ENCODE results near the gene NRCAM.

NRCAM gene

DNA sequence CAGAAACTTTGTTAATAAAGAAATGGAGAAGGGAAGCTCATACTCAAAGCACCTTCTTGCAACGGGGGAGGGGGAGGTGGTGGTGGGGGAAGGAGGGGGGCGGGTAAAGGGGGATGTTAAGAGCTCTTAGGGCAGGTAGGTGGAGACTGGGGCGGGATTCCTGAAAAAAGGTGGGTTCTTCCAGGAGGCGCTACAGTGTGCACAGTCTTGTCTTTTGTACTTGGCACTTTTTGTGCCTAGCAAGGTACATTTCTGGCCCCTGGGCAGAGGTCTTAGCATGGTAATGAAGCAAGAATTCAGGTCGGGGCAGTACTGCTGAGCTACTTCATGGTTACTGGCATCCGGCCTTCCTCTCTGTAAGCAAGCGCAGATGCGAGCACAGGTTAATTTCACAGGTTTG, 310.8 kb downstream of the NRCAM start:
- no peak for DNase-seq

DNA sequence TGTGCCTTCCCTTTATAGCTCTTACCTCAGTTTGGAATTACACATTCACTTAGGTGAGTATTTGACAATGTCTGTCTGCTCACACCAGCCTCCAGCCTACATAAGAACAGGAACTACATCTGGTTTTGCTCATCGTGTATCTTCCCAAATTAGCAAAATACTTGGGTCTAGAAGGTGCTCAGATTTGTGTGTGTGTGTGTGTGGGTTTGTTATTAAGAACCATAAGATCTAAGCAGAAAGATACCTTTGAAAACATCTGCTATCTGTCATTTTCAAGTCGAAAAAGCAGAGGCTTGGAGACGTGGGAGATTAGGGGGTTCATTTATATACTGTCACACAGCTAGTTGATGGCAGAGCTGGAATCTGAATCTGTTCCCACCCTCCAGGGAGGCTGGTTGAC, 311.3 kb downstream of the NRCAM start:
- no peak for DNase-seq

DNA sequence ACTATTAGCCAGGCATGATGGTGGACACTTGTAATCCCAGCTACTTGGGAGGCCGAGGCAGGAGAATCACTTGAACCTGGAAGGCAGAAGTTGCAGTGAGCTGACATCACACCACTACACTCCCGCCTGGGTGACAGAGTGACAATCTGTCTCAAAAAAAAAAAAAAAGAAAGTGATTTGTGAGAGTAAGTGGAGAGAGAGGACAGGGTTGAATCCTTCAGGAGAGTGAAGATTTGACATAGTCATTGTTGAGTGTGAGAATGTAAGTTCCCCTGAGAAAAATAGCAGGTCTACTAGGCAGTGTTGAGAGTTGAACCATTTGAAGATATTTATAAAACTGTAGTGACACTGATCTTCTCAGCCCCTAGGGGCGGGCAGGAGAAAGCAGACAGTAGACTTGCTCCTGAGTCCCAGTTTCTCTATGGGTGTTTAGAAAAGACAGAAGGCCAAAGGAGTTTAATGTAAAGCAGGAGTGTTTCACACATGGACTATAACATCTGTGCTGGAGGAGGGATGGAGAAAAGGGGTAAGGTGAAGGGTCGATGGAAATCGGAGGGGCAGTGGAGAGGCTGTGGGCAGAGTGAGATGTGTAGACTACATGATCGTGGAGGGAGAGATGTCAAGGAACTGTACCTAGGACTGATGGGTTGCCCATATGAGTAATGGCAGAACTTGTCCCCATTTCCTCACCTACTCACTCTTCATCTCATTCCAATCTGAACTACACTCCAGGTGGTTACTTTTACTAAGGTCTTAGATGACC, 312.4 kb downstream of the NRCAM start:
- DNase-seq, result no peak

DNA sequence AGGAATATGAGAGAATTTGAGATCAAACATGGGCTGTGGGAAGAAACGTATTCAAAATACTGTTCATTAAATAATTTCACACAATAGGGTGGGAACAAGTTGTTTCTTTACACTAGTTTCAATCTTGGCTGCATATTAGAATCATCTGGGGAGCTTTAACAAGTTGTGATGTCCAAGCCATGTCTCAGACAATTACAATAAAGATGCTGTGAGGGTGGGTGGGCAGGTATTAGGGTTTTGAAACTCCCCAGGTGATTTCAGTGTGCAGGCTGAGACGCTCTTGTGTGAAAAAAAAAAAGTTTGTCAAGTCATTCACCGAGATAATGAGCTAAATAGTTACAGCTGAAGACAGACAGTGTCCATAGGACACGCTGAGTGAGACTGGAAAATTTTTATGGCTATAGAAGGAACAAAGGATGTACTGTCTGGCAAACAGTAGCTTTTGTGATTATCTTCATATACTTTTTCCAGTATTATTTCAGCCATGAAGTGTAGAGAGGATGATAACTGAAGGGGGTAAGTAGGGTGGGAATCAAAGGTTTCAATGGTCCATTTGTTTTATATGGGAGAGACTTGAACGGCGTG, 313.5 kb downstream of the NRCAM start:
- no peak for DNase-seq

DNA sequence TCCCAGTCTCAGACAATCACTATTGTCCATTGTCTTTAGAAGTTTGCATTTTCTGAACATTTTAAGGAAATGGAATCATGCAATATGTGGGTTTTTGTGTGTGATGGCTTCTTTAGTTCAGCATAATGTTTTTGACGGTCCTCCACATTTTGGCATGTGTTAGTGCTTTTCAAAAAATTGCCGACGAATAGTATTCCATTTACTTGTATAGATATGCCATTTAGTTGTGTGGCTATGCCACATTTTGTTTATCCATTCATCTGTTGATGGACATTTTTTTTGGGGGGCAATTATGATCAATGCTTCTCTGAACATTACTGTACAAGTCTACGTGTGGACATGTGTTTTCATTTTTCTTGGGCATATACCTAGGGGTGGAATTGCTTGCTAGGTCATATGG, 314.1 kb downstream of the NRCAM start:
- no peak for DNase-seq

DNA sequence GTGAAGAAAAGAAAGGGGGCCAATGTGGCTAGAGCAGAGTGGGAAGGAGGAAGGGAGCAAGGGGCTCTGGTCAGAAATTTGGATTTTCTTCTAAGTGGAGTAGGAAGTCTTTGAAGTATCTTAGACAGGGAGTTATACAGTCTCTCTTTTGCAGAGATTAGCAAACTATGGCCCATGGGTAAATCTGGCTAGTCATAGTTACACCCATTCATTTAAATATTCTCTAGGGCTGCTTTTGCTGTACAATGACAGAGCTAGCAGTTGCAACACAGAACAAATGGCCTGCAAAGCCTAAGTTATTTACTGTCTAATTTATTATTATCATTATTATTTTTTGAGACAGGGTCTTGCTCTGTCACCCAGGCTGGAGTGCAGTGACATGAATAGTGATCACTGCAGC, 315.6 kb downstream of the NRCAM start:
- DNase-seq, result no peak

DNA sequence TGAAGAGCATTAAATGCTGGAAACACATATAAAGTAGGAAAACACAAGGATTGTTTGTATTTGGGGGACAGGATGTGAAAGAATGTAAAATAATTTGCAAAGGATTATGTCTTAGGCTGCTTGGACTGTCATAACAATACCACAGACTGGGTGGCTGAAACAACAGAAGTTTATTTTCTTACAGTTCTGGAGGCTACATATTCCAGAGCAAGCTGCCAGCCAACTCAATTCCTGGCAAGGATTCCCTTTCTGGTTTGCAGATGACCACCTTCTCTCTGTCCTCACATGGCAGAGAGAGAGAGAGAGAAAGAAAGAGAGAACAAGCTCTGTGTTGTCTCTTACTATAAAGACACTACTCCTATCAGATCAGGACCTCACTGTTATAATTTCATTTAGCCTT, 317.3 kb downstream of the NRCAM start:
- DNase-seq, result no peak

DNA sequence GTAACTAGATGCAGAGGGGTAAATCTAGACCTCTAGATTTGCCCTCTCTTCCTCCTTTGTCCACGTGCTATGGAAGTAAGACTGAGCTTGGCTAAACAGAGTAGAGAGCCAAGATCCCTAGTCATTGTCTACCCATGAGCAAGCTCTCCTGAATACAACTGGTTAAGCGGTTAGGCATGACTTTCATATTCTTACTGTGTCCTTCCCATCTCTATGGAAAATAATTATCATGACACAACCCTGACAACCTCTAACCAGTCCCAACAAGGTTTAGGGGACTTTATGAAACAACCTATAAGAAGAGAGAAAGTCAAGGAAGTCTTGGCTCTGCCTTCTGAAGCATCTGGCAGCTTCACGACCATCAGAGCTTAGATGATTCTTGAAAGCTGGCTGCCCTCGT, 318.2 kb downstream of the NRCAM start:
- no peak for DNase-seq

DNA sequence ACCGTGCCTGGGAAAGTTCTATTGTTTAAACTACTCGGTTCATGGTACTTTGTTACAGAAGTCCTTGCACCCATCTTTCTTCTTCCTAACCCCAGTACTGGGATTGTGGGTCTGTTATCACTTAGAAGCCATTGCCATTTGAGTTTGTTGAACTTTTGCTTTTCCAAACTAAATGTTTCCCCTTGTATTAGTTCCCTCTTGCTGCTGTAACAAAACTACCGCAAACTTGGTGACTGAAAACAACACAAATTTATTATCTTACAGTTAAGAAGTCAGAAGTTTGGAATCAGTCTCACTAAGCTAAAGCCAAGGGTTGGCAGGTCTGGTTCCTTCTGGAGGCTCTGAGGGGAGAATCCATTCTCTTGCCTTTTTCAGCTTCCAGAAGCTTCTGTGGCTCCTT, 319.2 kb downstream of the NRCAM start:
- DNase-seq, result no peak

DNA sequence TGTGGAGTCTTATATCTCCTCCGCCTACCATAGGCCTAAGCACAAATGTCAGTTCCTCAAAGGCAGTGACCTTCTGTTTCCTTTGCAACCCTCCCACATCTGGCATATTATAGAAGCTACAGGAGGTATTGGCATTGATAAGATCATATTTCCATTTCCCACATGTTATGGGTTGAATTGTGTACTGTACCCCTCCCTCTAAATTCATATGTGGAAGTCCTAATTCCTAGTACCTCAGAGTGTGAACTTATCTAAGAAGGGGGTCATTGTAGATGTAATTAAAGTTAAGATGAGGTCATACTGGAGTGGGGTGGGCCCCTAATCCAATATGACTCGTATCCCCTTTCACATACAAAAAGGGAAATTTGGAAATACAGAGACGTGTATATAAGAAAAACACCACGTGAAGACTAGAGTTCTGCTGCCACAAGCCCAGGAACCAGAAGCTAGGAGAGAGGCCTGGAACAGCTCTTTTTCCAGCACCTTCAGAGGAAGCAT, 320.0 kb downstream of the NRCAM start:
- no peak for DNase-seq

DNA sequence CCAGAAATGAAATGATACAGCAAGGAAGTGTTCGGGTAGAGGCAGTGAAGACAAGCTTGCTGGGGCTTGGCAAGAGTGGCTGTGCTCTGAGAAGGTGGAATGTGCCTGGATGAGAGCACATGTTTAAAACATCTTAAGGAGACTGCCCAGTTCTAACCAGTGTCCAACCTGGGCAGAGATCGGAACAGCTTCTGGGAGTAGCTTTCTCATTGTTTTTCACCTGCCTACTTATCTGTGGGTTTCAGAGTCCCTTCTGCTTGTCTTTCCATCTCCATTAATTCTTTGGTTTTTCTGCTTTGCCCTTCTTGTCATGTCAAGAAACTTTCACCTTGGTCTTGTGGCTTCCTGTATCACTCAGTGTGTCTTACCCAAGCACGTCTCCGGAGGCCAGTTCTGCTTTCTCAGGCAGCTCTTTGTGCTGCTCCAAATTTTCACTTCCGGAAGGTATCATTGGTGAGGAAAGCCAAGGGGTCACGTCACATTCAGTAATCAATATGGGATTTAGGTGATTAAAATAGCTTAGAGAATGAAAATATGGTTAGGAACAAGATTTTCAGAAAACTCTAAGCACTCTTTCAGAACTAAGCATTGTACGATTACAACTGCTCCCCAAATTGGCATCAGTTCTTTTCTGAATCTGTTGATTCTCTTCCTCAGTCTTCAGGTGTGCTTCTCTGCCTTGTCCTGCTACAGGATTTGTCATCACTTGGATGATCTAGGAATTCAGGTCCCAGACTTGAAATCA, 320.6 kb downstream of the NRCAM start:
- DNase-seq, result no peak

DNA sequence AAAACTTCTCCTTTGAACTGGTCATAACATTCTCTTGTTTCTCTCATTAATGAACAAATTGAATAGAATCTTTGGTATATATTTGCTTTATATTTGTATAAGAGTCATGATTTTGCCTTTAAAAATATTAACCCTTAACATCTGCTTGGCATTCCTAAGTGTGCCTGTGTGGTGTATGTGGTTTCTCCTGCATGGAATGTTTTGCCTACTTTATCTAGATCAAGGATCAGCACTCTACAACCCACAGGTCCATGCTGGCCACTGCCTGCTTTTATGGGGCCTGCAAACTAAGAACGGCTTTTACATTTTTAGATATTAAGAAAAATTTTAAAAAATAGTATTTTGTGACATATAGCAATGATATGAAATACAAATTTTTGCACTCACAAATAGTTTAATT, 321.8 kb downstream of the NRCAM start:
- DNase-seq, result no peak

DNA sequence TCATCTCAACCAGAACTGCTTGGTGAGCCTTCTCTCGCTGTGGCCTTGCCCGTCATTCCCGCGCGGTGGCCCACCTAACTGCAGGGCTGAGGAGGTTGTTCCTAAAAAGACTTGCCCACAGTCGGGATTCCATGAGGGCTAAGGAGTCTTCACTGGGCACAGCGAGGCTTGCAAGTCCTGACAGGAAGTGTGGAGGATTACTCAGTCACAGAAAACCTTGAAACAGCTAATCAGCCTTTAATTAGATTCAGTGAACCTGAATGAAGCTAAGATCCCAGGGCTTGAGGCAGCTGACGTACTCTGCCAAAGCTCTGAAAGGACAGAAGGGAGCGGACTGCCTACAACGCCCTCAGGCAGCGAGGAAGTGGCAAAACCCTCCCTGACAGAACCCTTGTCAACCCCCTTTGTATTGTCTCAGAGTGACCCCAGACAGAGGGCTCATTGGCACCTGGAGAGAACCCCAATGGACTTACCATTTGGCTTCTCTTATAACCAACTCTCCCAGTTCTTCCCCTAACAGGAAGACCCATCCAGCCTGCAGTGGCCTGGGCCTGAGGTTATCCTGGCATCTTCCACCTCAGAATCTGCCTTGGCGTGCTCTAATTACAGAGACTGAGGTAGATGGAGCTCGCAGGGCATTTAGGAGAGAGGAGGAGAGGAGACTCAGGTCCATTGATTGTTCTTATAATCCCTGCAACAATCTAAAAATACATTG, 323.5 kb downstream of the NRCAM start:
- DNase-seq, result no peak

DNA sequence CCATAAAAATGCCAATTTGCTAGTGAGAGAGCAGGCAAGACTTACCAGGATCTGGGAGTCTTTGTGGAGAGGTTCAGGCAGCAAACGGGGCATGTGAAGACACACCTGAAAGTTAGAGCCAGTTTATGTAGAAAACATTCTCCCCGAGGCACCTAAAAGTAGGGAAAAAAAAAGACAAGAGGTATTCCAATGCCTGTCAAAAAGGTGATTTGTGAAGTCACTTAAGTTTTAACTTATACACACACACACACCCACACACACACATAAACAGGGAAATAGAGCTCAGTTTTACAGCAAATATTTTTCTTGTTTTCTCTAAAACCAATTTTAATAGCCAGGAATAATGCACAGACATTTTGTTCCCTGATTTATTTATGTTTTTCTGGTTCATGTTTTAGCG, 326.0 kb downstream of the NRCAM start, which contains the start of gene LAMB4:
Gene LAMB4, minus strand, starts transcription at position 101 of the 400 bp plus-strand sequence. CDS start 7,197 bp downstream, outside the sequence.
- no peak for DNase-seq

DNA sequence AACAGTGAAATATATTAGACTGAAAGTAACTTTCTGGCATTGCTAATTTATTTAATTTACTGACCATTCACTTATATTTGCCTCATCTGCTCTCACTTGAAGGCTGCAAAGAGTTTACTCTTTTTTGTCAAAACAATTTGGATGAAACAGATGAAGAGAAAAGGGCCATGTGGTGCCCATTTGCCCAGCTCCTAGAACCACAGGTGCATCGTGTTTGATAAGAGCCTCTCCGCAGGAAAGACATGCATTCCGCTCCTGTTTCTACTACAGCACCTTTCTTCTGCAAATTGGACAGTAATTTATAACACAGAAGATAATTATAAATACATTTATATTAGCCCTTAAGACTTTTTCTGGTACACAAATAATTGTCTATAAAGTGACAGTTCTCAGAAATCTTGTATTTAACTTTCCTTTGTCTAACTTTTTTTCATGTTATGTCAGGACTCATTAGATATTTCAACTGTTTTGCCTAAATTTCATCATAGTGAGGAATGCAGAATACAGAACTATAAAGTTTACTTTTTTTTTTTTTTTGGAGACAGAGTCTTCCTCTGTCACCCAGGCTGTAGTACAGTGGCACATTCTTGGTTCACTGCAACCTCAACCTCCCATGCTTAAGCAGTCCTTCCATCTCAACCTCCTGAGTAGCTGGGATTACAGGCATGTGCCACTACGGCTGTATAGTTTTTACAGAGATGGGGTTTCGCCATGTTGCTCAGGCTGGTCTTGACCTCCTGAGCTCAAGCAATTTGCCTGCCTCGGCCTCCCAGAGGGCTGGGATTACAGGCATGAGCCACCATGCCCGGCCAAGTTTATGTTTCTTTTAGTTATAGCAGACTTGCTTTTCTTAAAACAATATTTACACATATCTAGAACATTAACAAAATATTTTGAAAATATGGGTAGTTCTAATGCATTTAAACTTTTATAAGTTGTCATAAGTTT, 326.9 kb downstream of the NRCAM start:
- DNase-seq, result no peak

DNA sequence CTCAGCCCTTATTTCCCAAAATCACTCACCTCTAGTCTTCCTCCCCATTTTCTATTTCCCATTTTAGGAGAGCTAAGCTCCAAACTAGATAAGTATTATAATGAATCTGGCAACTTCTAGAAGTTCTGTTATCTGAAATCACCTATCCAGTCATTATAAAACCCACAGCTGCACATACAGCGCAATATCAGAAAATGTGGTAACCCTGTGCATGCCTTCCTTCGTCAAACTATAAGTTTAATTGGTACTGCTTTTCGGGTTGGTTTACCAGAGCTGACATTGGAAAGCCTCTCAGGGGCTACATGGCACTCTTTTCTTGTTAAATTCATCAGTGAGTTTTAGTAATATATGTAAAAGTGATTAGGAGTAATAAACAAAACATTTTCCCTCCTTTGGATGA, 327.7 kb downstream of the NRCAM start:
- DNase-seq, result no peak

DNA sequence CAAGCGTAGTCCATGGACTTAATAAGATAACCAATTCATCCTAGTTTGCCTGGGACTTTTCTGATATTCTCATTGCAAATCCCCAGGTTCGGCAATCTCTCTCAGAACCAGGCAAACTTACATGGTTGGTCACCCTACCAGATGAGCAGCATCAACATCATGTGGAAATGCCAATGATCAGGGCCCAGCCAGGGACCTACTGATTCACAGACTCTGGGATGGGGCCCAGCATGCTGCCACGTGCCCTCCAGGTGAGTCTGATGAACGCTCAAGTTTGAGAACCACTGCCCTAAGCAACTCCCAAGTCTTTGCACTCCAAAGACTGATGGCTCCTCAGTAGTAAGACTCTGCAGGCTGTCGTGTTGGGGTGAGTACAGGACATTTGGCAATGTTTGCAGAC, 328.8 kb downstream of the NRCAM start:
- DNase-seq, result no peak

DNA sequence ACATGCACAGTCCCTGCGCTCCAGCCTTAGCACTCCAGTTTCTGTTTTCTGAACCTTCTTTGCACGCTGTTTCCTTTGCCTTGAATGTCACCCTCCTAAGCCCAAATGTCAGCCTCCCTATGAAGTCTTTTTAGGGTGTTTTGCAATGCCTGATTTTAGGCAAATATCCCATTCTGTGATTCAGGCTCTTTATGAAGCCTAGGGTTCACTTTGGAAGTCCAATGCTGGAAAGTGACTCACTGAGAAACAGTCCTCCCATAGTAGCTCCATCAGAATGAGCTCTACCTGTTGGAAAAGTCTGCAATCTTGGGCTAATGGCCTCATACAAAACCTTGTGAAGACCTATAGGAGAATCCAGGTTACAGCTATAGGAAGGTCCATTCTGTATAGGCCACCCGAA, 331.4 kb downstream of the NRCAM start:
- no peak for DNase-seq

DNA sequence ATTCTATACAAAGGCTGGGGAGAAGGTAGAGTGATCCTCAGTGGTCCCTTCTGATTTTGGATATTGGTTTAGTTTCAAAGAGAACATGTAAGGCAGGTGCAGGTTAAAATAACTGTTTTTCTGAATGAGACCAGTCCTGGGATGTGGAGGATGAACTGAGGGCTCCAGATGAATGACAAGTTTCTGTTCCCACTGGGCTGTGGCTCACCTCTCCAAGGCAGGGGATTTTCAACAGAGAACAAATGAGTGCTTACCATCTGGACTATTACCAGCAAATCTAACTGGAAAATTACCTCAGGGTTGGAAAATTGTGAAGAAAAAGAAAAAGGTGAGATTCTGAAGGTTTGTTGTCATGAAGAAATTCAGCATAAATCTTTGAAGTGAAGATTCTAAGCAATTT, 334.1 kb downstream of the NRCAM start:
- DNase-seq, result no peak

DNA sequence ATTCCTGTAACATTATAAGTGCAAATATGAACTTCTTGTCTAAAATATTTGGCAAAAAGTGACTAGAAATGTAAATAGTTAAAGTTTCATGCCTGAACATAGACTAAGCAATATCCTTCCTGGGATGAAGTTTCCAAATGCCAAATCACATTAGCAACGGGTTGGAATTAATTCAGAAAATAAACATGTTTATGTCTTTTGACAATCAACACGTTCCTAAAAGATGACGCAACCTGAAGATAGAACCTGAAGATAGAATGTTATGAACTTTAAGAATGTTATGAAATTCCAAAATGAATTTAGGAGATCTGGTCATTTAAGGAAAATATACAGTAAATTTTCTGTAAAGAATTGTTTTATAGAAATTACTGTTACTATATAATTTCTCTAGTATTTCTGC, 335.3 kb downstream of the NRCAM start:
- DNase-seq, result no peak

DNA sequence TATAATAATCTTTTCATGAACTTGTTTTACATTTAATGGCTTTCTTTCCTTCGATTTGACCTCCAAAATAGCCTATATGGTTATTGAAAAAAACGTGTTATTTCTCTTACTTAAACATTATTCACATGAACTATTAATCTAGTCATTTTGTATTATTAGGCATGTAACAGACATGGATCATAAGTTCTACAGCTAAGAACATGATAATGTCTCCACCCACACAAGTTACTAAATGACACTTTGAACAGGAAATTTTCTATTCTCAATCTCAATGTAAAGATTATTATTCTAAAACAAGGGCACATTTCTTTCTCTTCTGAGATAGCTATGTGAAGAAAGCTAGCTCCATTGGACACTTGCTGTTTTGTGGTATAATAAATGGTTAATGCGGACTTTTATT, 336.0 kb downstream of the NRCAM start:
- no peak for DNase-seq

DNA sequence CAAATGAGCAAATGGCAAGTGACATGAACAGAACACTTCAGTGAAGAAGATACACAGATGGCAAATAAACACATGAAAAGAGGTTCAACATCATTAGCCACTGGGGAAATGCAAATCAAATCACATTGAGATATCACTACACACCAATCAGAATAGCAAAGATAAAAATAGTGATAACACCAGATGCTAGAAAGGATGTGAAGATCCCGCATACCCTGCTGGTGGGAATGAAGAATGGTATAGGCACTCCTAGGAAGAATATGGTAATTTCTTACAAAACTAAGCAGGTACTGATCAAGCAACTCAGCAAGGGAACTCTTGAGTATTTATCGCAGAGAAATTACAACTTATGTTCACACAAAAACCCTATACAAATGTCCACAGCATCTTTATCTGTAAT, 337.3 kb downstream of the NRCAM start:
- DNase-seq, result no peak

Data from GOT3 (cell line).